ENCODE measurements around the gene SLC31A2.

The SLC31A2 gene

GRCh38 chr9:113179839-113180238, 29.0 kb downstream of the SLC31A2 start:
- TF ChIP-seq ZNF565 (CRISPR knock-in tag; conservative IDR thresholded peaks at IDR 0.05; ENCODE audit: low read depth) (no peak), ZFP3 (CRISPR knock-in tag; IDR thresholded peaks at IDR 0.05) (no peak), SNAI2 (CRISPR knock-in tag; IDR thresholded peaks at IDR 0.05) (no peak), TCF4 (CRISPR knock-in tag; IDR thresholded peaks at IDR 0.05; ENCODE audit: borderline replicate concordance) (no peak), CSDC2 (CRISPR knock-in tag; IDR thresholded peaks at IDR 0.05) (no peak), ZFP30 (CRISPR knock-in tag; IDR thresholded peaks at IDR 0.05) (no peak), TOX (CRISPR knock-in tag; IDR thresholded peaks at IDR 0.05; ENCODE audit: borderline replicate concordance) (no peak)
- ATAC-seq, result no peak

- ATAC-seq, result no peak
- TF ChIP-seq ZNF565 (CRISPR knock-in tag; conservative IDR thresholded peaks at IDR 0.05; ENCODE audit: low read depth) (no peak), TOX (CRISPR knock-in tag; IDR thresholded peaks at IDR 0.05; ENCODE audit: borderline replicate concordance) (no peak), ZC3H10 (CRISPR knock-in tag; IDR thresholded peaks at IDR 0.05) (no peak), POU6F1 (CRISPR knock-in tag; IDR thresholded peaks at IDR 0.05; ENCODE audit: borderline replicate concordance, low read depth) (no peak), ISL1 (CRISPR knock-in tag; IDR thresholded peaks at IDR 0.05) (no peak), BACH2 (CRISPR knock-in tag; IDR thresholded peaks at IDR 0.05; ENCODE audit: borderline replicate concordance) (no peak), OSR1 (CRISPR knock-in tag; IDR thresholded peaks at IDR 0.05) (no peak), CSDC2 (CRISPR knock-in tag; IDR thresholded peaks at IDR 0.05) (no peak), PATZ1 (CRISPR knock-in tag; IDR thresholded peaks at IDR 0.05; ENCODE audit: borderline replicate concordance) (no peak), TSHZ2 (CRISPR knock-in tag; IDR thresholded peaks at IDR 0.05) (no peak), SNAI2 (CRISPR knock-in tag; IDR thresholded peaks at IDR 0.05) (no peak), ZNF8 (CRISPR knock-in tag; IDR thresholded peaks at IDR 0.05) (no peak), GLIS3 (CRISPR knock-in tag; IDR thresholded peaks at IDR 0.05) (no peak), PPARA (CRISPR knock-in tag; IDR thresholded peaks at IDR 0.05; ENCODE audit: borderline replicate concordance) (no peak), ESRRG (CRISPR knock-in tag; IDR thresholded peaks at IDR 0.05) (no peak), CSRNP3 (CRISPR knock-in tag; IDR thresholded peaks at IDR 0.05) (no peak), ARNTL (CRISPR knock-in tag; IDR thresholded peaks at IDR 0.05; ENCODE audit: borderline replicate concordance, low read depth) (no peak)
These were observed 30.4 kb downstream of the SLC31A2 start for GRCh38 chr9:113181165-113181564.

- no peak for TF ChIP-seq CREB5 (CRISPR knock-in tag; IDR thresholded peaks at IDR 0.05; ENCODE audit: low read depth)
- no peak for TF ChIP-seq POU6F1 (CRISPR knock-in tag; IDR thresholded peaks at IDR 0.05; ENCODE audit: borderline replicate concordance, low read depth)
- no peak for TF ChIP-seq OSR1 (CRISPR knock-in tag; IDR thresholded peaks at IDR 0.05)
- TF ChIP-seq ZNF70 (CRISPR knock-in tag; IDR thresholded peaks at IDR 0.05), result no peak
- no peak for TF ChIP-seq PATZ1 (CRISPR knock-in tag; IDR thresholded peaks at IDR 0.05; ENCODE audit: borderline replicate concordance)
- TF ChIP-seq PPARA (CRISPR knock-in tag; IDR thresholded peaks at IDR 0.05; ENCODE audit: borderline replicate concordance), result no peak
- no peak for TF ChIP-seq CSRNP3 (CRISPR knock-in tag; IDR thresholded peaks at IDR 0.05)
- TF ChIP-seq GLIS3 (CRISPR knock-in tag; IDR thresholded peaks at IDR 0.05), result no peak
- TF ChIP-seq ZFP30 (CRISPR knock-in tag; IDR thresholded peaks at IDR 0.05), result no peak
- no peak for TF ChIP-seq ARNTL (CRISPR knock-in tag; IDR thresholded peaks at IDR 0.05; ENCODE audit: borderline replicate concordance, low read depth)
- ATAC-seq, result no peak
These were observed 33.2 kb downstream of the SLC31A2 start for GRCh38 chr9:113183956-113184488.
